OCI-LY7 (cell line): ENCODE results near the gene DOK1. TPM values are rescaled to one million over a fixed set of nuclear protein-coding genes. Genes with fewer than 3 reads are reported as not detected.

Experiments
- BruUV-seq: library from RNA; stranded (reverse); fragments of 400-500 nt; replicated peaks from 2 replicates; lab custom pipeline; 2021; lab: Mats Ljungman, UMichigan
- CTCF ChIA-PET: fragments of 300-600 bp; sonication (Branson Sonifier 250); formaldehyde crosslinking; loops from one replicate; lab custom pipeline; 2022; ENCODE audit warnings: antibody characterized with exemption; ENCODE audit not compliant: unreplicated experiment; lab: Charles Lee
- POLR2A ChIA-PET: fragments of 300-600 bp; sonication (Branson Sonifier 250); formaldehyde crosslinking; loops from one replicate; lab custom pipeline; 2022; ENCODE audit warnings: antibody characterized with exemption; lab: Charles Lee
- DNase-seq: peaks from one replicate; pipeline ENCODE4 v3.0.0-alpha.2; 2015; ENCODE audit warnings: low spot score
- H2AFZ ChIP-seq: fragments of 200-600 bp; sonication (generic), shearing (Covaris generic); 2 replicates; pipeline ENCODE4 v1.6.1; 2014; ENCODE audit warnings: mild to moderate bottlenecking, antibody characterized with exemption, low read length, moderate library complexity
- H3K27ac ChIP-seq: fragments of 200-600 bp; sonication (generic); 2 replicates; pipeline ENCODE4 v1.5.1; 2014; ENCODE audit warnings: mixed run types, low read depth, mild to moderate bottlenecking, moderate library complexity, low read length, inconsistent platforms; ENCODE audit not compliant: poor library complexity, severe bottlenecking
- H3K36me3 ChIP-seq: fragments of 200-600 bp; sonication (generic); 2 replicates; pipeline ENCODE4 v1.6.1; 2014; ENCODE audit warnings: mild to moderate bottlenecking, antibody characterized with exemption, low read length, moderate library complexity, mixed read lengths; ENCODE audit not compliant: insufficient read depth
- H3K4me1 ChIP-seq: fragments of 200-600 bp; sonication (generic); 2 replicates; pipeline ENCODE4 v1.5.1; 2014; ENCODE audit warnings: mild to moderate bottlenecking, low read length; ENCODE audit not compliant: insufficient read depth, poor library complexity, severe bottlenecking
- H3K4me2 ChIP-seq: fragments of 200-600 bp; sonication (generic); 2 replicates; pipeline ENCODE4 v1.6.1; 2014; ENCODE audit warnings: mild to moderate bottlenecking, low read length
- H3K4me3 ChIP-seq: fragments of 200-600 bp; sonication (generic); 2 replicates; pipeline ENCODE4 v1.5.1; 2014; ENCODE audit warnings: mild to moderate bottlenecking, low read depth, low read length; ENCODE audit not compliant: poor library complexity, severe bottlenecking
- H3K79me2 ChIP-seq: fragments of 200-600 bp; sonication (generic); 2 replicates; pipeline ENCODE4 v1.6.1; 2016; ENCODE audit warnings: low read depth, mild to moderate bottlenecking, low read length, moderate library complexity, mixed read lengths; ENCODE audit not compliant: insufficient read depth
- H3K9me2 ChIP-seq: fragments of 200-600 bp; sonication (generic); 2 replicates; pipeline ENCODE4 v1.6.1; 2016; ENCODE audit warnings: mild to moderate bottlenecking, low read length, mixed read lengths; ENCODE audit not compliant: insufficient read depth
- H3K9me3 ChIP-seq: fragments of 200-600 bp; sonication (generic); 2 replicates; pipeline ENCODE4 v1.6.1; 2014; ENCODE audit warnings: mild to moderate bottlenecking, mixed run types, low read length, mixed read lengths
- H4K20me1 ChIP-seq: fragments of 200-600 bp; sonication (generic); 2 replicates; pipeline ENCODE4 v1.6.1; 2014; ENCODE audit warnings: mild to moderate bottlenecking, antibody characterized with exemption, low read length, moderate library complexity, mixed read lengths; ENCODE audit not compliant: insufficient read depth
- CTCF ChIP-seq: fragments of 200-600 bp; sonication (generic); conservative IDR thresholded peaks from 2 replicates; pipeline ENCODE4 v1.5.1; 2014; ENCODE audit warnings: mild to moderate bottlenecking, antibody characterized with exemption, low read length, moderate library complexity, mixed read lengths
- EZH2phosphoT487 ChIP-seq: fragments of 200-600 bp; sonication (generic); IDR thresholded peaks from 2 replicates; pipeline ENCODE4 v1.6.1; 2018; ENCODE audit warnings: low read depth, borderline replicate concordance, mild to moderate bottlenecking, mixed run types, antibody characterized with exemption, low read length, moderate library complexity, mixed read lengths
- intact Hi-C: fragments of 100-400 bp; cut with micrococcal nuclease; formaldehyde crosslinking; loops from one replicate; pipeline ENCODE4 v1.10.0; 2022; ENCODE audit not compliant: unreplicated experiment
- total RNA-seq, 2 experiments: library from RNA; depleted of rRNA in 1 of 2; stranded (reverse); fragments of >200 nt in 1 of 2; shearing (Covaris generic) in 1 of 2; gene quantifications; 2 replicates each; pipeline ENCODE4 v1.2.3, GENCODE V29; 2014 to 2022

Gene DOK1
- total RNA-seq, 2 experiments from 2014 or later: 9.5 to 13.4 TPM

- CTCF ChIA-PET: interaction anchor here (0.5 kb wide), 1 partner anchor 78 kb away, joined by 5 read pairs; no protein-coding TSS in a partner anchor
- Histone ChIP-seq H3K36me3 (no peaks in the 10 kb centered on the region), H3K4me2 (no peak overlapping the region), H3K4me3 (no peak overlapping the region), H3K9me3 (no peaks in the 10 kb centered on the region), H3K4me1 (peaks cover 13% of the 10 kb centered on the region), H2AFZ (no peak overlapping the region), H3K27ac (no peak overlapping the region), H3K9me2 (no peaks in the 10 kb centered on the region), H3K79me2 (no peaks in the 10 kb centered on the region), H4K20me1 (no peaks in the 10 kb centered on the region)
- BruUV-seq: no TSS peak
- no peak for DNase-seq
- no peak for TF ChIP-seq CTCF
- POLR2A ChIA-PET: interaction anchor here (0.6 kb wide), 1 partner anchor 10 kb away, joined by 3 read pairs; no protein-coding TSS in a partner anchor
- intact Hi-C loops: no loop called here
Measured at GRCh38 chr2:74551942-74552913, 2.3 kb upstream of the DOK1 start.

- no peaks in the 10 kb centered on the region for H3K9me2 ChIP-seq
- H3K27ac ChIP-seq: no peak overlapping the region
- peak overlapping the region; percentile 80 for H3K4me2 ChIP-seq
- CTCF ChIA-PET: no interaction called here
- no peaks in the 10 kb centered on the region for H4K20me1 ChIP-seq
- intact Hi-C loops: no loop called here
- H3K4me3 ChIP-seq: peak overlapping the region; percentile 94
- no TSS peak for BruUV-seq
- DNase-seq: no peak
- H3K36me3 ChIP-seq: no peaks in the 10 kb centered on the region
- TF ChIP-seq EZH2phosphoT487 (no peak), CTCF (no peak)
- H3K9me3 ChIP-seq: no peaks in the 10 kb centered on the region
- H3K4me1 ChIP-seq: peaks cover 13% of the 10 kb centered on the region
- H2AFZ ChIP-seq: peak overlapping the region; percentile 95
- POLR2A ChIA-PET: no interaction called here
- H3K79me2 ChIP-seq: no peaks in the 10 kb centered on the region
Measured at GRCh38 chr2:74552914-74553811, 1.4 kb upstream of the DOK1 start.
